HG03558 (cell line): ENCODE data around the gene OAS3.
"Not testable (repeated sequence)": the region's sequence is repeated elsewhere in the genome, so short reads cannot be mapped to it uniquely, and the experiment has no call there.

Experiments
- ATAC-seq: cut with Tn5 transposase; IDR thresholded peaks from one replicate; pipeline ENCODE4 v1.9.1; 2021; ENCODE audit warnings: moderate number of reproducible peaks; ENCODE audit not compliant: unreplicated experiment; ENCODE audit errors: extremely low read depth

The OAS3 gene, protein sequence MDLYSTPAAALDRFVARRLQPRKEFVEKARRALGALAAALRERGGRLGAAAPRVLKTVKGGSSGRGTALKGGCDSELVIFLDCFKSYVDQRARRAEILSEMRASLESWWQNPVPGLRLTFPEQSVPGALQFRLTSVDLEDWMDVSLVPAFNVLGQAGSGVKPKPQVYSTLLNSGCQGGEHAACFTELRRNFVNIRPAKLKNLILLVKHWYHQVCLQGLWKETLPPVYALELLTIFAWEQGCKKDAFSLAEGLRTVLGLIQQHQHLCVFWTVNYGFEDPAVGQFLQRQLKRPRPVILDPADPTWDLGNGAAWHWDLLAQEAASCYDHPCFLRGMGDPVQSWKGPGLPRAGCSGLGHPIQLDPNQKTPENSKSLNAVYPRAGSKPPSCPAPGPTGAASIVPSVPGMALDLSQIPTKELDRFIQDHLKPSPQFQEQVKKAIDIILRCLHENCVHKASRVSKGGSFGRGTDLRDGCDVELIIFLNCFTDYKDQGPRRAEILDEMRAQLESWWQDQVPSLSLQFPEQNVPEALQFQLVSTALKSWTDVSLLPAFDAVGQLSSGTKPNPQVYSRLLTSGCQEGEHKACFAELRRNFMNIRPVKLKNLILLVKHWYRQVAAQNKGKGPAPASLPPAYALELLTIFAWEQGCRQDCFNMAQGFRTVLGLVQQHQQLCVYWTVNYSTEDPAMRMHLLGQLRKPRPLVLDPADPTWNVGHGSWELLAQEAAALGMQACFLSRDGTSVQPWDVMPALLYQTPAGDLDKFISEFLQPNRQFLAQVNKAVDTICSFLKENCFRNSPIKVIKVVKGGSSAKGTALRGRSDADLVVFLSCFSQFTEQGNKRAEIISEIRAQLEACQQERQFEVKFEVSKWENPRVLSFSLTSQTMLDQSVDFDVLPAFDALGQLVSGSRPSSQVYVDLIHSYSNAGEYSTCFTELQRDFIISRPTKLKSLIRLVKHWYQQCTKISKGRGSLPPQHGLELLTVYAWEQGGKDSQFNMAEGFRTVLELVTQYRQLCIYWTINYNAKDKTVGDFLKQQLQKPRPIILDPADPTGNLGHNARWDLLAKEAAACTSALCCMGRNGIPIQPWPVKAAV

DNA sequence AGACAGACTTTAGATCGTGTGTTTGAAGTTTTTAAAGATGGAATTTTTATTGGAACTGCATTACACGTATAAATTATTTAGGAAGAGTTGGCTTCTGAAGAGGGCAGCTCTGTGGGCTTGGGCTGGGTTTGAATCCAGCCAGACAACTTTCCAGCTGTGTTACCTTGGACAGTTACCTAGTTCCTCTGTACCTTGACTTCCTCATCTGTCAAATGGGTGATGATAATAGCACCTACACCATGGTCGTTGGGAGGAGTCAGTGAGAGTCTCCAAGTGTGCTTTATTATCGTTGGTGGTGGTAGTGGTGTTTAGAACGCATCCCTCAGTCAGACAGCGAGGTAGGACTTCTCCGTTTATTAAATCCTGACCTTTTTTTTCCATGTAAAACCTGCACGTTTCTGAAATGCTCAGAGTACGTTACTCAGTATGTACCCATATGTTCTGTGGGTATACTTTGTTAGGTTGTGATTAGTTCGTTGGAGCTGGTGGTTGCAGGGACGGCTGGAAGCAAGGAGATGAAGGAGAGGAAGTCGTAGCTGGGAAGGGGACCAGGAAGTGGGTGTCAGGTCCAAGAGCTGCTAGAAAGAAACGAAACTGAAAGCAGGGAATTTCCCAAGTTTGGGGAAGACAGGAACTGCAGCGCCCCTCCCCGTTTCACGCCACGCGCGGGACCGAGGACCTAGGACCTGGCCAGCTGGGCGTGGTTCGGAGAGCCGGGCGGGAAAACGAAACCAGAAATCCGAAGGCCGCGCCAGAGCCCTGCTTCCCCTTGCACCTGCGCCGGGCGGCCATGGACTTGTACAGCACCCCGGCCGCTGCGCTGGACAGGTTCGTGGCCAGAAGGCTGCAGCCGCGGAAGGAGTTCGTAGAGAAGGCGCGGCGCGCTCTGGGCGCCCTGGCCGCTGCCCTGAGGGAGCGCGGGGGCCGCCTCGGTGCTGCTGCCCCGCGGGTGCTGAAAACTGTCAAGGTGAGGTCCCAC, at the start of gene OAS3:
Gene OAS3 (plus strand): TSS at position 734 of the 979 bp plus-strand sequence. CDS start 57 bp downstream, at position 791.
- ATAC-seq: no peak

DNA sequence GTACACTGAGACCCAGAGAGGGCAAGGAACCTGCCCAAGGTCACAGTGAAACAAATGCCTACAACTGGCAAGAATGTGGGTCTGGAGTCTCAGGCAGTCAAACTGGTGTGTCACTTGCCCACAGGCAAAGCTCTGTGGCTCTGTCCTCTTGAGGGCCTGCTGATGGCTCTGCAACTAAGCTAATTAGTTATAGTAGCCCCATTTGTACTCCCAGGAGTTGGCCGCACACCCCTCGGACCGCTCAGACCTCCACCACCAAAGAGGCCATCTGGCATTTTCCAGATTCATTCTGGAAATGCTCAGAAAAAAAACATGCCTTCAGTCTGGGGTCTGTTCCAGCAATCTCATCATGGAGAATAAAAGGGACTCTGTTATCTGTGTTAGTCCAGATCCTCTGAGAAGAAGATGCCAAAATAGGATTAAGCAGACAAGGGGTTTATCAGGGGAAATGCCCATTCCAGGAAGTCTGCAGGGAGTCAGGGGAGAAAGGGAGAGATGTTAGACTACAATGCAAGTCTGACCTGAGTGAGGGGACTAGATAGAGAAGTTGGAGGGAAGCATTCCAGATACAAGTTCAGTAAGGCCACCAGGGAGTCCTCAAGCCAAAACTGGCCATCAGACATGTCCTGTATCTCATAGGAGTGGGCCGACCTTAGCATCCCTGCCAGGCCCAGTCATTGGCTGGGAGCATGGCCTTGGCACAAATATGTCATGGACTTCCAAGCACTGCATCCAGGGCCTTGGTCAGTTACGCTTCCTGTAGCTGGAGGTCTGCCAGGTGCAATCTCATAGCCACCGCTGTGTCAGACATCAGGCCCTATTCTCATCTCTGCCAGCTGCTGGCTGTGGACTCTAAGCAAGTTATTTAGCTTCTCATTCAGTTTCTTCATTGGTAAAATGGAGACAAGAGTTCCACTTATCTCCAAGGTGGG, 46.9 kb upstream of the OAS3 start:
- ATAC-seq: no peak

DNA sequence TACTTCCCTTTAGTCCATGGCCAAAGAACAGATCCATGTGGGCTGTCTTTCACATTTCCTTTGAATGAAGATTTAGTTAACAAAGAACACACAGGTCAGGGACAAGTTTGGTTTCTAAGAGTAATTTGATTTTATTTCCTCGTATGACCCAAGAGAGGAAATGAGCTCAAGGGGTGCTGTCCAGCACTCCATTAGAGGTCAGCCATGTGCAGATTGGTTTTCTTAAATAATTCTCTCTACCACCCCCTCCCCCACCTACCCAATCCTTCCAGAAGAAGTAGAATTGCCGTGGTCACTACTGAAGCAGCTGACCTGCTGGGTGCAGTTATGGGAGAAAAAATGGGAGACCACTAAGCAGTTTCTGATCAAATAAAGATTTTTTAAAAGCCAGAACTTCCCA, 45.4 kb upstream of the OAS3 start:
- ATAC-seq: no peak

DNA sequence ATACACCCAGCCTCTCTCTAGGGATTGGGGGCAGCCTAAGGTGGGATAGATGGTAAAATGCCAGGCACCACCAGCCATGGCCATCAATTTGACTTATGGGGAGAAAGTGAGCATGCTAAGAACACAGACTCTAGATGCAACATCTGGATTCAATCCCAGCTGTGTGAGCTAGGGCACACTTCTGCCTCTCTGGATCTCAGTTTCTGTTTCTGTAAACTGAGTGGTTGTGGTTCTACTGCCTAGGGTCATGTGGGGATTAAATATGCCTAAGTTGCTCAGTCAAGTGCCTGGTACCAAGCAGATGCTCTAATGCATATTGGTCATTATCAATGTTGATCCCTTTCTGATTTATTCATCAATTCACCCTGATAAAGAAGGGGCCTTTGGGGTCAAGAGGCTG, 44.1 kb upstream of the OAS3 start:
- no peak for ATAC-seq

DNA sequence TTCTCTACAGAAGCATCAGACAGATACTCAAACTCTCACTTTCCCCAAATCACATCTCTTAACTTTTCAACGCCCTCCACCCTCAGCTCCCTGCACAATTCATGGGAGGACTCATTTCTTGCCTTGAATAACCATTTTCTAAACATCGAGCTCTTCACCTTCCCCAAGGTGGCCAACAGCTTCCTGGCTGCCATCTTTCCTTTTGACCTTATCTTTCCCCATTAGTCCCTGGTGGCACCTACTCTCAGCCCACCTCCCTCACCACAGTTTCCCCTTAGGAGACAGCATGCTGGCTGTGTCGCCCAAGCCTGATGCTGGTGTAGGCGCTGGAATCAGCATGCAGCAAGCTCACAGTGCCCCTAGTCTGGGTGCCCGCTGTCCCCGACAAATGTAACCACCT, 39.9 kb upstream of the OAS3 start:
- ATAC-seq: no peak

DNA sequence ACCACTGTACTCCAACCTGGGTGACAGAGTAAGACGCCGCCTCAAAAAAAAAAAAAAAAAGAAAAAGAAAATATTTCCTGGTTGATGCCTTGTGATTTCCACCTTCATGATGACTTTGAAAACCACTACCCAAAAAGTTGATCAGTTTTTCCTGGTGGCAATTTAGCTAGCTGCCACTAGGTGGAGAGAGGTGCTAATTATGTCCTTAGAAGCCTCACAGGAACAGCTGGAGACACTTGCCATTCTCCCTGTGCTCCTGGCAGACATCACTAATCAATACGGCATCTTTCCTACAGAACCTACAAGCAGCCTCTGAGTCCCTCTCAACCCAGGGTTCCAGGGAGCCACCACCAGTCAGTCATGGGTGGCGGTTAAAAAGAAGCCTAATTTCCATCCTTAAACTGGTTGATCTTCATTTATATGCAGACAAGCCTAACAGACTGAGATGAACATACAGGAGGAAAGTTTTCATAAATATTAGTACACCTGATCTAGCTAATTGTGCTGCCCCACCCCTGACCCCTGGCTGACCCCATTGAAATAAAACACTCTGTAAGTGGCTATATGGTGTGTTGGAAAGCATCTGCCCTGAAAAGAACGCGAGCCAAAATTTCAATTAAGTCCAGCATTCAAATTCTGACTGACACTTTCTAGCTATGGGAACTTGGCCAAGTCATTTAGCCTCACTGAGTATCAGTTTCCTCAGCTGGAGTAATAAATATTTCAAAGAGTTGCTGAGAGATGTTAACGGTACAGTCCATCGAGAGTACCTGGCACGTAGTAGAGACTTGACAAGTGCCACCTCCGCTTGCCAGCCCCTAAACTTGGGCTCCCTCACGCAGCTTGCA, 37.8 kb upstream of the OAS3 start:
- no peak for ATAC-seq

DNA sequence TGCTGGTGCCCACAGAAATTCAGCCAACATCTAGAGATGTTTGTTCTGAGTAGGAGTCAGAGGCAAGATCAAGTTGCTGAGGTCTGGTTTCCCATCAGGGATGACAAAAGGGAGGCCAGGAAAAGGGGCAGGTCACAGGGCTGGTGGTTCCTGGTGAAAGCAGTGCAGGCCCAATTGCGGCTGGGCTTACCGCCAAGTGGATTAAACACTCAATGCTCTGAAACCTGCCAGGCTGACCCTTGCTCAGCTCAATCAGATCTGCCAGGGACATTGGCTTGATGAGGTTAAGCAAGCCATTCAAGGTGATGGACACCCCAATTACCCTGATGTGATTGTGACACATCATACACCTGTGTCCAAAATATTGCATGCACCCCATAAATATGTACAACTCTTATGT, 37.0 kb upstream of the OAS3 start:
- ATAC-seq: no peak

DNA sequence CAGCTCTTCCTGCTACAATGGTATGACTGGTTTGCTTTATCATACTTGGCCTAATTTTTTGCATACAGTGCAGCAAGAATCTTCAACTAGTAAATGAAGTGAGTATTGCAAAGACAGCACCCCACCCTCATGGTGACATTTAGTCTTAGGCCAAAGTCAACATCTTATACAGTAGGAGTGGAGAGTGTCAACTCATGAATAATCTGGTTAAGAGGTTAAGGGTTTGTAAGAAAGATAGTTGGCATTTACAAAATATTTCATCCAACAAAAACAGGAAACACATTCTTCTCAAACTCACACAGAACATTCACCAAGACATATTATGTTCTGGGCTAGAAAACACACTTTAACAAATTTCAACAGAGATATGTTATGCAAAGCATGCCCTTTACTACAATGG, 33.7 kb upstream of the OAS3 start:
- no peak for ATAC-seq

DNA sequence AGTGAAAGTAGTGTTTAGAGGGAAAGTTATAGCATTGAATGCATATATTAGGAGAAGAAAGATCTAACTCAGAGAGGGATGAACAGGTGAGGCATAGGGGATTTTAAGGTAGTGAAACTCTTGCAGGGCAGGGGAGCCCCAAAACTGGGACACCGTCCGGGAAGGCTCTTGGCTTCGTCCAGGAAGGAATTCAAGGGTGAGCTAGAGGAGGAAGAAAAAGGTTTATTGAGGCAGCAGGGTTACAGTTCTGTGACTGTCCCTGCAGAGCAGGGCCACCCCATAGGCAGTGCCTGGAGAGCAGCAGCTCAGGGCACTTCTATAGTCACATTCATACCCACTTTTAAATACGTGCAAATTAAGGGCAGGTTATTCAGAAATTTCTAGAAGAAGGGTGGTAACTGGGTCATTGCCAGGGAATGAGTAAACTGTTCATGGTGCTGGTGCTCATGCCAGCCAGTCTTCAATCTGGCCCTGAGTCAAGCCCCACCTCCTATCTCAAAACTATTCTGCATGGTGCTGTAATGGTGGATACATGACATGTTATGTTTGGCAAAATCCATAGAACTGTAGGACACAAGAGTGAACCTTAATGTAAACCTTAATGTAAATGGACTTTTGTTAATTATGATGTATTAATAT, 32.7 kb upstream of the OAS3 start:
- no peak for ATAC-seq

DNA sequence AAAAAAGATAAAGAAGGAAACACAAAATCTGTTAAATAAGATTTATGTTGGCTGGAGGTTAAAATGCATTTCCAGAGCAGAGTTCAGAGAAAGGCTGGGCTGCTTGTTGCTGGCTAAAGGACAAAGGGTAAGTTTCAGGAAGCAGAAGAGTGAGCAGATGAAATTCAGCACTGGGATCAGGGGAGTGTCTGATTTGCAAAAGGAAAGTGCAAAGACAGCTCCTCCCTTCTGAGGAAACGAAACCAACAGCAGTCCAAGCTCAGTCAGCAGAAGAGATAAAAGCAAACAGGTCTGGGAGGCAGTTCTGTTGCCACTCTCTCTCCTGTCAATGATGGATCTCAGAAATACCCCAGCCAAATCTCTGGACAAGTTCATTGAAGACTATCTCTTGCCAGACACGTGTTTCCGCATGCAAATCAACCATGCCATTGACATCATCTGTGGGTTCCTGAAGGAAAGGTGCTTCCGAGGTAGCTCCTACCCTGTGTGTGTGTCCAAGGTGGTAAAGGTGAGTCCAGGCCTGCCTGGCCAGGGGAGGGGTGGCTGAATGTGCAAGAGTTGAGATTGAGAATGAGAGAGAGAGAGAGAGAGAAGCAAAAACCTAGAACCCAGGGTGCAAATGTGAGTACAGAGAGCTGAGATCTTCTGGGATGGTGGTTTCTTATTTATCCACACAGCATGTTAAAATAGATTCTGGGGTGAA, 31.4 kb upstream of the OAS3 start, which contains the start of gene OAS1:
Gene OAS1 (plus strand): TSS at position 251 of the 703 bp plus-strand sequence. CDS start 78 bp downstream, at position 329.
- ATAC-seq: peak; percentile 56

DNA sequence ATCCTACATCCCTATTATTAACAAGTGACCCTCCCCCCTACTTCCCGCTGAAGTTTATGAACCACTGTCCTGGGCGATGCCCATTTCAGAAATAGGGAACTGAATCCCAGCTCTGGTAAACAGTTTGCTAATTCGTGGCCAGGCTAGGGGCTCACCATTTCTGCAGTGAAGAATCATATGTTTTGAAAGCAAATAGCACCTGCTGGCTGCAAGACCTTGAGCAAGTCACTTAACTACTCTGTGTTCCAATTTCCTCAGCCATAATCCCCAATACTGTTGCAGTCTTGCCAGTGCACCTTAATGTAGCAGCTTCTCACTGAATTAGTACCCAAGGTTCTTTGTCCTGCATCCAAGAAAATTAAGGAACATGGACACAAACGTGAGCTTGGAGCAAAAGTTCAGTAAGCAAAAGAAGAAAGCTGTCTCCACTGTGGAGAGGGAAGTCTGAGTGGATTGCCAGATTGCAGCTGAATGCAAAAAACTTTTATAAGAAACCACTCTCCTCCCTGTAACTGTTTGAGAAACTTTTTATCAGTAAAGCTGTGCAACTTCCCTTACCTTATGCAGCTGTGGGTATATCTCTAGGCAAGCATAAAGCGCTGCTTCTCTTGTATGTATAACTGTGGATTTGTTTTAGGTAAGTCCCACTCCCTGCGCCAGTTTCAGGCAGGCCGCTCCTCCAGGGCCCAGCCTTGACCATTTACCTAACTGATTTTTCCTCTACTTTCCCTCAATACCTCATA, 30.7 kb upstream of the OAS3 start:
- ATAC-seq: no peak

DNA sequence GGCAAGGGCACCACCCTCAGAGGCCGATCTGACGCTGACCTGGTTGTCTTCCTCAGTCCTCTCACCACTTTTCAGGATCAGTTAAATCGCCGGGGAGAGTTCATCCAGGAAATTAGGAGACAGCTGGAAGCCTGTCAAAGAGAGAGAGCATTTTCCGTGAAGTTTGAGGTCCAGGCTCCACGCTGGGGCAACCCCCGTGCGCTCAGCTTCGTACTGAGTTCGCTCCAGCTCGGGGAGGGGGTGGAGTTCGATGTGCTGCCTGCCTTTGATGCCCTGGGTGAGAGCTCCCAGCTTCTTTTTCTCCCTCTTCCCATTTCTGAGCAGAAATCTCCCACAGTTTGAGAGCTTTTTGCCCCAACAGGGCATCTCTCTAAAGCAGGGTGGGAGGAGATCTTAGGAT, 29.7 kb upstream of the OAS3 start:
- no peak for ATAC-seq

DNA sequence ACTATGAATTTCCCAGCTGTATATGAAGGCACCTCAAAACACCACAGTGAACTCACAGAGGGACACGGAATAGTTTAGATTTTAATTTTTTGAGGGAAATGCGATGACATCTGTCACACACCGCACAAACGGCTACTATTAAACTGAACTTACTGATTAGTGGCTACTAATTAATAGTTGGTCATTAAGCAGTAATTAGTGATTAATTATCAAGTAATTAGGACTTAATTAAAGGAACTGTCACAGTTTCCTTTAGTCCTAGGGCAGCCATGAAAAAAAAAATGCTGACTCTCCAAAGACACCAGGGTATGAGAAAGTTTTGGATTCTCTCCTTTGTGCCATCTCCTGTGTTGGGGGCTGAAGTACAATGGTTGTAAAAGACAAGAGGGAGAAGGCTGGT, 28.6 kb upstream of the OAS3 start:
- ATAC-seq: no peak

DNA sequence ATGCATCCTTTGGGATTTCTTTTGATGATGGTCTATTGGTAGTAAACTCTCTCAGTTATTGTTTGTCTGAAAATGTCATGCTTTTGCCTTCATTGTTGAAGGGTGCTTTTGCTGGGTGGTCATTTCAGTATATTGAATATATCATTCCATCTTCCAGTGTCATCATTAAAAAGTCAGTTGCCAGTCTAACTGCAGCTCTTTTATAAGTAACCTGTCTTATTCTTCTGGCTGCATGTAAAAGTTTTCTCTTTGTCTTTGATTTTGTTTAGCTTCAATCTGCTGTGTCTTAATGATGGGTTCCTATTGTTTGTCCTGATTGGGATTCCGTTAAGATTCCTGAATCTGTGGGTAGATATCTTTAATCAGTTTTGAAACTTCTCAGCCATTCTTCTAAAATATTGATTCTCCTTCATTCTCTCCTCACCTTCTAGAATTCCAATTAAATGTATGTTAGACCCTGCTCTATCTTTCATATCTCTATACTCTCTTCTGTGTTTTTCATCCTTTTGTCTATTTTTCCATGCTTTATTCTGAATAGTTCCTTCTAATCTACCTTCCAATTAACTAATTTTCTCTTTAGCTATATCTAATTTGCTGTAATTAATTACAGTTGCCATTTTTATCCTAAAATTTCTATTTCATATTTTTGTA, 25.1 kb upstream of the OAS3 start:
- ATAC-seq: no peak

DNA sequence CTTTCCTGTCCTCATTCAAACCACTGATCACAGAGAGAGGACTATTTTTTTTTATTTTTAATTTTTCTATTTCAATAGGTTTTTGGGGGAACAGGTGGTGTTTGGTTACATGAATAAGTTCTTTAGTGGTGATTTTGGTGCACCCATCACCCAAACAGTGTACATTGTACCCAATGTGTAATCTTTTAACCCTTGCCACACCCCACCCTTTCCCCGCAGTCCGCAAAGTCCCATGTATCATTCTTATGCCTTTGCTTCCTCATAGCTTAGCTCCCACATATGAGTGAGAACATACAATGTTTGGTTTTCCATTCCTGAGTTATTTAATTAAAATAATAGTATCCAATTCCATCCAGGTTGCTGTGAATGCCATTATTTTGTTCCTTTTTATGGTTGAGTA, 24.4 kb upstream of the OAS3 start:
- not testable (repeated sequence) for ATAC-seq

DNA sequence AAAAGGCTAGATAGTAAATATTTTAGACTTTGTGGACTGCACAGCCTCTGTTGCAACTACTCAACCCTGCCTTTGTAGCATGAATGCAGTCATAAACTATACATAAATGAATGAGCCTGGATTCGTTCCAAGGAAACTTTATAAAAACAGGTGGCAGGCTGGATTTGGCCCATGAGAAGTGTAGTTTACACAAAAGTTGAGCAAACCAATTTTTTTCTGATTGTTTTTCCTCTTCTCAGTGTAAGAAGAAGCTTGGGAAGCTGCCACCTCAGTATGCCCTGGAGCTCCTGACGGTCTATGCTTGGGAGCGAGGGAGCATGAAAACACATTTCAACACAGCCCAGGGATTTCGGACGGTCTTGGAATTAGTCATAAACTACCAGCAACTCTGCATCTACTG, 22.0 kb upstream of the OAS3 start:
- ATAC-seq: no peak
